Measurements from ENCODE around the gene WDR82.

The WDR82 gene

GRCh38 chr3:52245322-52246263, 32.9 kb downstream of the WDR82 start, which contains the start of gene PPM1M:
Gene PPM1M, plus strand, starts transcription at chr3:52245759. Its CDS starts 66 bp downstream, at chr3:52245825.
- DNase-seq (ENCODE audit: low spot score in 2 of 2) (peak; percentile 49 to 84), ATAC-seq (peak; percentile 55)
- peaks cover 4% of the 10 kb centered on the region for H3K9me3 Mint-ChIP-seq
- peaks cover 85% of the 10 kb centered on the region for H3K4me1 Mint-ChIP-seq
- H3K4me3 Mint-ChIP-seq, result peak within 1 kb of the TSS; percentile 95
- H3K36me3 Mint-ChIP-seq, result peaks cover 64% of the 10 kb centered on the region
- H3K27ac Mint-ChIP-seq, result peak within 1 kb of the TSS; percentile 96

DNA sequence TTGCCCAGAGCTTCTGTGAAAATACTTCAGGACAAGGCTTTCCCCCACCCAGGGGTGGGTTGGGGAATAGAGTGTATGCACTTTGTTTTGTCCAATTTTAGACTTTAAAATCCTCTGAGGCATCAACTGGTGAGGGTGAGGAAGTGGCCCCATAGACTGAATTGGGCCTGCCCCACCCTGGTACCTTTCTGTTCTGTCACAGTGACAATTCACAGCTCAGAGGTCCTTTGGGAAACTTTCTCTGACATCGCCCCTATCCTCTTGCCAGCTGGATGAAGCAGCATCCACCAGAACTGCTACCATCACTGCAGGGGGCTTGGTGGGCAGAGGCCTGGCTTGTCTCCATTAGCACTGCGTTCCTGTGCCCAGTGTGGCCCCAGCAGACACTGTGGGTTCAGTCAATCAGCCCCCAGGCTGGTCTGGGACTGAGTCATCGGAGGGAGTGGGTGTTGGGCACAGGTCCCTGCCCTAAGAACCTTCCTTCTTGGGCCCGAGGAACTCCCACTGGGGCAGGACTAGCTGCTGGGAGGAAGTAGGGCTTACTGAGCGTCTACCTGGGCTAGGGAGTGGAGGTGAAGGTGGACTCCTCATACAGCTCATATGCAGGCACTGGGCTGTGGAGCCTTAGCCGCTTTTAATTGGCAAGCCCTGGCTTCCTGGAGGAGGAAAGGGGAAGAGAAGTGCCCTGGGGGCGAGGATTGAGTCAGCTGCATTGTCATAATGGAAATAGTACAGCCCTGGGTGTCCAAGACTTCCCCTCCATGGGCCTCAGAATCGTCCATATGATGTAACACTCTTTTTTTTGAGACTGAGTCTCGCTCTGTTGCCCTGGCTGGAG, 34.4 kb downstream of the WDR82 start:
- H3K4me1 Mint-ChIP-seq, result peaks cover 79% of the 10 kb centered on the region
- H3K9me3 Mint-ChIP-seq, result peaks cover 4% of the 10 kb centered on the region
- ATAC-seq, result peak; percentile 62
- H3K36me3 Mint-ChIP-seq, result peaks cover 59% of the 10 kb centered on the region
- H3K27ac Mint-ChIP-seq, result peak overlapping the region; percentile 96
- peak; percentile 47 to 88 for DNase-seq (ENCODE audit: low spot score in 2 of 2)
- H3K4me3 Mint-ChIP-seq, result peak overlapping the region; percentile 95

DNA sequence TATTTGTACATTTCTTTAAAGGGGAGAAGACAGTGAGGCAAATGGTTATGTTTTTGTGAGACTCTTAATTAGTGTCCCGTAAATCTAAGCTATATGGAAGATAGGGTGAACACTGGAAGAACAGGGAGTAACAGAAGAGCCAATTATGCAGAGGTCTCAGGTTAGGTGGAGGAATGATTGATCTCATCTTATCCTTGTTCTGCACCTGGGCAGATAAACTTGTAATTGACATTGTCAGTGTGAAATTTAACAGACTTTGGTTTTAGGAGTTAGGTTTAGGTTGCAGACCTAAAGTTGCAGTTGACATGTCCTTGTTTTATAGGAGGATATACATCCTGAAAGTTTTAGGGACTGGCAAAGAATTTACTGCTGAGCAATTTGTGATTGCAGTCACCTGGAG, 36.4 kb downstream of the WDR82 start:
- ATAC-seq, result no peak
- Mint-ChIP-seq H3K4me1 (peaks cover 76% of the 10 kb centered on the region), H3K36me3 (peaks cover 41% of the 10 kb centered on the region), H3K9me3 (peaks cover 4% of the 10 kb centered on the region), H3K27ac (peak overlapping the region; percentile 94), H3K4me3 (peak overlapping the region; percentile 88)
- DNase-seq (ENCODE audit: low spot score in 2 of 2), result no peak

DNA sequence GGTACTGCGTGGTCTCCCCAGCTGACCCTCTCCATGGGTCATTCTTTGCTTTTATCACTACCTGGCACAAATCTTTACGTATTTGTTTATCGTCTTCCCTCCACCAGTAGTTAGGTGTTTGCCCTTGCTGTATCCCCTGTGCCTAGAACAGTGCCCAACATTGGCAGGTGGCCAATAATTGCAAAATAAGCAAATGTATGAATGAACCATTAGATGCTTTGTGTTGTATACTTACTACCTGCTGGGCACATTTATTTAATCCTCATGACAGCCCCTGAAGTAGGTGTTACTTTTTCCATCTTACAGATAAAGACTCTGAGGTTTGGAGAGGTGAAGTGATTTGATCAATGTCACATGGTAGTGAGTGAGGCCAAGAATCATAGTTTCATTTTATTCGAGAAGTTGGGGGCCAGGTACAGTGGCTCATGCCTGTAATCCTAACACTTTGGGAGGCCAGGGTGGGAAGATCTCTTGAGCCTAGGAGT, 37.5 kb downstream of the WDR82 start:
- Mint-ChIP-seq H3K36me3 (peaks cover 36% of the 10 kb centered on the region), H3K4me1 (peaks cover 77% of the 10 kb centered on the region)
- ATAC-seq, result no peak

DNA sequence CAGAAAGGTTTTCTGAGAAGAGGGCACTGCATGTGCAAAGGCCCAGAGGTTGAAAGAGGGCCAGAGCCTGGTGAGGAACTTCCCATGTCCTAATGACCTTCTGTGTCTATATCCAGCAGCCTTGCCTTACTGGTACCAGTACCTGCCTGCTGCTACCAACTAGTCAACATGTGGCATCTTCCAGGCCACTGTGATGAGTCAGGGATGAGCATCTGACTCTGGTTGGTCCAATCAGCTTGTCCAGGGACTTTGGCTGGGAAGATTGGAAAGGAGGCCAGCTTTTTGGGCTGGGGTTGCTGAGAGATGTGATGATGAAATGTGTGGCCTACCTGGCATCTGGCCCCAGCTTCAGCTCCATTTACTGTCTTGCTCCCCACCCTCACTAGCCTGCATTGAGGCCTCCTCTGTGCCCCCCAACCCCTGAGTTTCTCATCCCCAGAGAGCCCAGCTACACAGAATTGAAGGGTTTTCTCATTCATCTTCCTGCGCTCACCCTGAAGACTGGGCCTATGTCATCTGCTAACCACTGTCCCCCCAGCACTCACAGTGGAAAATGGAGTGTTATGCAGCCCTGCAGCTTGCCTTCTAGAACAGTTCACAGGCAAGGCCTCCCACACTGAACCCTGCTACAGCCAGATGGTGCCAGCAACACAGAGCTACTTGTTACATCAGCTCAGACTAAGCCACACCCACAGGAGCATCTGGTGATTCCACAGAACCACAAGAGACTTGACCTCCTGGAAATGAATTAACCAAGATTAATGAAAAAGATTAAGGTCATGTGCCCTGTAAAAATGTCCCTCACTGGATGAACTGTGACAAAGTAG, 38.2 kb downstream of the WDR82 start:
- ATAC-seq, result peak; percentile 48

More for the DNA sequence above, 37.5 kb downstream of the WDR82 start:
- Mint-ChIP-seq H3K9me3 (peaks cover 4% of the 10 kb centered on the region), H3K27ac (peak overlapping the region; percentile 94), H3K4me3 (peak overlapping the region; percentile 88)
- DNase-seq (ENCODE audit: low spot score in 2 of 2), result no peak

DNA sequence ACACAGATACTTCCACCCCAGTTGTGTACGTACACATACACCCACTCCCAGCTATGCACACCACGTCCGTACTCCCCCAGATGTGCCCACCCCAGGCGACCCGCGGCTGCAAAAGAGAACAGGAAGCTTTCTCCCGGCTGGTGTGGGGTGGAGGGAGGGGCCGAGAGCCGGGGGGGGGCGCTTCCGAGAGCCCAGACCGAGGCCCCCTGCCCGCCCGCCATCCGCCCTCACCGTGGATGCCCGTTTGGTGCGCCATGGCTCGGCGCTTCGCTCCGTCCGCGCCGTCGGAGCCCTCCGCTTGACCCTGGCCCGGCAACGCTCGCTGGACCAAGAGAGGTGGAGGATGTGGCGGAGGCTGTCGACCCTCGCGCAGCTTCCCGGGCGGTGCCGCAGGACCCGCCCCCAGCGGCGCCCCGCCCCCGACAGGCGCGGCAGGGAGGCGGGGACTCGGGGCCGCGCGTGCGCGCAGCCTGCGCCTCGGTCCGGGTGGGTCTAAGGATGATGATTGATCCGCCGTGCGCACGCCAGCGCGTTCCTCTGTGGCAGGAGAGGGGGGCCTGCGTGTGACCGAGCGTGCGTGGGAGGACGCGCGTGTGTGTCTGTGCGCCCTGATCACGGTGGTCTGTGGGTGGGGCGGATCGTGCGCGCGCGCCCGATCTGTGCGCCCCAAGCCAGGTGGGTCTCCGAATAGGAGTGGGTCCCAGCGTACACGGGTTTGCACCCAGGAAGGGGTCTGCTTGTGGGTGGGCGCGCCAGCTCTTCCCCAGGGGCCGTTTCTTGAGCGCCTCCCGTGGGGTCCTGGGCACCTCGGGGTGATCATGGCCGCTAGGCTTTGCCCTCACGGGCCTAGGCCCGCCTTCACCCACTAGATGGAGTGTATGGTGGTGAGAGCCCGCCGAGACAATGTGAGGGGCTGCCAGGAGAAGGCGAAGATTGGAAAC, 39.4 kb downstream of the WDR82 start, which contains the start of gene TWF2:
TSS of gene TWF2 (minus strand) at position 398 of the 941 bp plus-strand sequence. CDS start at position 256, 142 bp downstream.
- peak within 1 kb of the TSS; percentile 88 for H3K4me3 Mint-ChIP-seq
- peak; percentile 83 for ATAC-seq
- peak; percentile 92 to 94 for DNase-seq (ENCODE audit: low spot score in 2 of 2)
- H3K4me1 Mint-ChIP-seq, result peaks cover 84% of the 10 kb centered on the region
- peak within 1 kb of the TSS; percentile 94 for H3K27ac Mint-ChIP-seq
- H3K36me3 Mint-ChIP-seq, result peaks cover 42% of the 10 kb centered on the region
- H3K9me3 Mint-ChIP-seq, result peaks cover 4% of the 10 kb centered on the region

More for the DNA sequence above, 38.2 kb downstream of the WDR82 start:
- Mint-ChIP-seq H3K36me3 (peaks cover 41% of the 10 kb centered on the region), H3K9me3 (peaks cover 4% of the 10 kb centered on the region), H3K4me3 (peak overlapping the region; percentile 88), H3K27ac (peak overlapping the region; percentile 94), H3K4me1 (peaks cover 84% of the 10 kb centered on the region)
- DNase-seq (ENCODE audit: low spot score in 2 of 2), result peak in 1 of 2 donors; percentile 83

- Mint-ChIP-seq H3K4me1 (peaks cover 79% of the 10 kb centered on the region), H3K27ac (peak overlapping the region; percentile 94), H3K36me3 (peaks cover 48% of the 10 kb centered on the region), H3K4me3 (peak overlapping the region; percentile 88), H3K9me3 (peaks cover 2% of the 10 kb centered on the region)
- DNase-seq (ENCODE audit: low spot score in 2 of 2) (no peak), ATAC-seq (no peak)
Observed at GRCh38 chr3:52238193-52238760, 40.2 kb downstream of the WDR82 start.

DNA sequence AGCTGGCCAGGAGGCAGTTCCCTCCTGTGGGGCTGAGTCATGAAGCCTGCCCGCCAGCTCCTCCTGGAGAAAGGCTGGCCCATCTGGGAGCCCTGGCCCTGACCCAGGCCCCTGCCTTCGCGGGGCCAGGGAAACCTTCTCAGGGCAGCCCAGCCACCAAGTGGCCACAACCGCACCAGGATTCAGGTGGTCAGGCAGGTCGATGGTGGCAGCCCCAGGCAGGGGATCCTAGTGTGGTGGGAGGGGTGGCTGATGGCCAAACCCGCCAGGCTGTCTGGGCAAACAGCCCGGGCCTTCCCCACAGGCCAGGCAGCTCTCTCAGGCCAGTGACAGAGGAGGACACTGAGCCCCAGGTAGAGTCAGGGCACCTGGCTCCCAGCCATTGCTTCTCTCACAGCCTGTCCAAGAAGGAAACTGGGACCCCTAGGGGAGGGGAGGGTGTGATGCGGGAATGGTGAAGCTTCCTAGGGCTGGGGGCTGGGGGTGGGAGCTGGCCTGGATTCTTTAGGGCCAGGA, 40.7 kb downstream of the WDR82 start:
- Mint-ChIP-seq H3K4me1 (peaks cover 76% of the 10 kb centered on the region), H3K4me3 (peak overlapping the region; percentile 88), H3K36me3 (peaks cover 54% of the 10 kb centered on the region), H3K27ac (peak overlapping the region; percentile 94), H3K9me3 (no peaks in the 10 kb centered on the region)
- DNase-seq (ENCODE audit: low spot score in 2 of 2), result no peak
- no peak for ATAC-seq

GRCh38 chr3:52237006-52237656, 41.3 kb downstream of the WDR82 start:
- H3K4me1 Mint-ChIP-seq, result peaks cover 79% of the 10 kb centered on the region
- H3K9me3 Mint-ChIP-seq, result no peaks in the 10 kb centered on the region
- peaks cover 59% of the 10 kb centered on the region for H3K36me3 Mint-ChIP-seq
- DNase-seq (ENCODE audit: low spot score in 2 of 2), result no peak
- peak overlapping the region; percentile 94 for H3K27ac Mint-ChIP-seq
- no peak for ATAC-seq
- H3K4me3 Mint-ChIP-seq, result peak overlapping the region; percentile 88

GRCh38 chr3:52236424-52236886, 42.0 kb downstream of the WDR82 start:
- ATAC-seq (no peak), DNase-seq (ENCODE audit: low spot score in 2 of 2) (no peak)
- Mint-ChIP-seq H3K9me3 (no peaks in the 10 kb centered on the region), H3K4me3 (peak overlapping the region; percentile 88), H3K27ac (peak overlapping the region; percentile 94), H3K36me3 (peaks cover 66% of the 10 kb centered on the region), H3K4me1 (peaks cover 79% of the 10 kb centered on the region)

GRCh38 chr3:52234516-52235447, 43.7 kb downstream of the WDR82 start:
- Mint-ChIP-seq H3K27ac (peak overlapping the region; percentile 94), H3K4me3 (no peak overlapping the region)
- no peak for DNase-seq (ENCODE audit: low spot score in 2 of 2)

GRCh38 chr3:52233968-52234367, 44.5 kb downstream of the WDR82 start:
- ATAC-seq (no peak), DNase-seq (ENCODE audit: low spot score in 2 of 2) (no peak)
- peaks cover 65% of the 10 kb centered on the region for H3K4me1 Mint-ChIP-seq
- H3K27ac Mint-ChIP-seq, result peak overlapping the region; percentile 94
- no peak overlapping the region for H3K4me3 Mint-ChIP-seq
- peaks cover 75% of the 10 kb centered on the region for H3K36me3 Mint-ChIP-seq
- H3K9me3 Mint-ChIP-seq, result no peaks in the 10 kb centered on the region

More at GRCh38 chr3:52234516-52235447, 43.7 kb downstream of the WDR82 start:
- no peak for ATAC-seq
- Mint-ChIP-seq H3K9me3 (no peaks in the 10 kb centered on the region), H3K36me3 (peaks cover 72% of the 10 kb centered on the region), H3K4me1 (peaks cover 67% of the 10 kb centered on the region)
